Activated naive CD4-positive, alpha-beta T cell treated with anti-CD3 and anti-CD28 coated beads, Interleukin-2, amount 50 U/mL, for 72 hours (primary cell): ENCODE results near the gene PIK3C3. TPM values are rescaled to one million over a fixed set of nuclear protein-coding genes. Genes with fewer than 3 reads are reported as not detected.
"Not testable (repeated sequence)": the region's sequence is repeated elsewhere in the genome, so short reads cannot be mapped to it uniquely, and the experiment has no call there.

Experiments
- ATAC-seq, 2 donors: fragments of 150-1000 bp; cut with Tn5 transposase; 2 replicates each; pipeline ENCODE4 v1.10.0; 2021; ENCODE audit warnings: mild to moderate bottlenecking in 2 of 2, moderate library complexity in 2 of 2
- DNase-seq, 2 donors: peaks; one replicate each; pipeline ENCODE4 v3.0.0; 2021 to 2022; ENCODE audit warnings: low spot score in 2 of 2
- H3K27ac Mint-ChIP-seq, 2 donors: one replicate each; pipeline ENCODE4 v1.8.0; 2022; ENCODE audit warnings: mild to moderate bottlenecking in 2 of 2, mixed read lengths in 2 of 2
- H3K36me3 Mint-ChIP-seq, 2 donors: one replicate each; pipeline ENCODE4 v1.8.0; 2022; ENCODE audit warnings: mixed read lengths in 2 of 2
- H3K9me3 Mint-ChIP-seq, 2 donors: one replicate each; pipeline ENCODE4 v1.8.0; 2022; ENCODE audit warnings: mixed read lengths in 2 of 2
- total RNA-seq, 2 donors: library from RNA; stranded (reverse); gene quantifications; one replicate each; pipeline ENCODE4 v1.2.3, GENCODE V29; 2022

The PIK3C3 gene
- total RNA-seq, 2 donors from 2014 or later = 56.4 to 72.9 TPM

- Mint-ChIP-seq H3K27ac (no peak overlapping the region), H3K36me3 (peaks cover 5 to 27% of the 10 kb centered on the region in 2 donors), H3K9me3 (no peaks in the 10 kb centered on the region)
- DNase-seq (no peak), ATAC-seq (no peak)
Measured at GRCh38 chr18:42032447-42032846, 77.4 kb downstream of the PIK3C3 start.

- DNase-seq (no peak), ATAC-seq (no peak)
- Mint-ChIP-seq H3K27ac (no peak overlapping the region), H3K36me3 (peaks cover 5 to 27% of the 10 kb centered on the region in 2 donors), H3K9me3 (no peaks in the 10 kb centered on the region)
Measured at GRCh38 chr18:42033137-42033810, 78.2 kb downstream of the PIK3C3 start.

- Mint-ChIP-seq H3K36me3 (peaks cover 10 to 16% of the 10 kb centered on the region in 2 donors), H3K9me3 (no peaks in the 10 kb centered on the region), H3K27ac (no peak overlapping the region)
- ATAC-seq = no peak
- DNase-seq = no peak
Measured at GRCh38 chr18:42038936-42039335, 83.9 kb downstream of the PIK3C3 start.

- no peak for ATAC-seq
- Mint-ChIP-seq H3K36me3 (peaks cover 10 to 16% of the 10 kb centered on the region in 2 donors), H3K9me3 (no peaks in the 10 kb centered on the region), H3K27ac (no peak overlapping the region)
- DNase-seq = no peak
Measured at GRCh38 chr18:42039396-42039795, 84.4 kb downstream of the PIK3C3 start.

GRCh38 chr18:42041793-42042192, 86.8 kb downstream of the PIK3C3 start:
- no peak overlapping the region for H3K27ac Mint-ChIP-seq
- H3K9me3 Mint-ChIP-seq = no peaks in the 10 kb centered on the region
- DNase-seq (no peak), ATAC-seq (no peak)
- peaks cover 14 to 16% of the 10 kb centered on the region in 2 donors for H3K36me3 Mint-ChIP-seq

- H3K27ac Mint-ChIP-seq = no peak overlapping the region
- H3K9me3 Mint-ChIP-seq = no peaks in the 10 kb centered on the region
- peaks cover 4 to 7% of the 10 kb centered on the region in 2 donors for H3K36me3 Mint-ChIP-seq
- DNase-seq = no peak
- ATAC-seq = no peak
Measured at GRCh38 chr18:42045346-42045745, 90.3 kb downstream of the PIK3C3 start.

- no peak for DNase-seq
- ATAC-seq = no peak
- H3K36me3 Mint-ChIP-seq = peaks cover 4 to 7% of the 10 kb centered on the region in 2 donors
- no peaks in the 10 kb centered on the region for H3K9me3 Mint-ChIP-seq
- H3K27ac Mint-ChIP-seq = no peak overlapping the region
Measured at GRCh38 chr18:42047721-42048120, 92.7 kb downstream of the PIK3C3 start.

- DNase-seq = no peak
- Mint-ChIP-seq H3K9me3 (no peaks in the 10 kb centered on the region), H3K27ac (no peak overlapping the region), H3K36me3 (peaks cover 4 to 6% of the 10 kb centered on the region in 2 donors)
- no peak for ATAC-seq
Measured at GRCh38 chr18:42048158-42048557, 93.1 kb downstream of the PIK3C3 start.

GRCh38 chr18:42049536-42049935, 94.5 kb downstream of the PIK3C3 start:
- not testable (repeated sequence) for H3K27ac Mint-ChIP-seq, H3K9me3 Mint-ChIP-seq, H3K36me3 Mint-ChIP-seq, ATAC-seq, DNase-seq

- no peaks in the 10 kb centered on the region for H3K9me3 Mint-ChIP-seq
- H3K27ac Mint-ChIP-seq = no peak overlapping the region
- no peak for DNase-seq
- no peak for ATAC-seq
- no peaks in the 10 kb centered on the region for H3K36me3 Mint-ChIP-seq
Measured at GRCh38 chr18:42051411-42051810, 96.4 kb downstream of the PIK3C3 start.

GRCh38 chr18:42052122-42052708, 97.2 kb downstream of the PIK3C3 start:
- DNase-seq (no peak), ATAC-seq (no peak)
- Mint-ChIP-seq H3K36me3 (no peaks in the 10 kb centered on the region), H3K27ac (no peak overlapping the region), H3K9me3 (no peaks in the 10 kb centered on the region)

- H3K9me3 Mint-ChIP-seq = no peaks in the 10 kb centered on the region
- peak in 1 of 2 donors; percentile 64 for DNase-seq
- no peaks in the 10 kb centered on the region for H3K36me3 Mint-ChIP-seq
- ATAC-seq = peak; percentile 48 to 64
- H3K27ac Mint-ChIP-seq = no peak overlapping the region
Measured at GRCh38 chr18:42053188-42053781, 98.3 kb downstream of the PIK3C3 start.

- no peak for DNase-seq
- Mint-ChIP-seq H3K9me3 (no peaks in the 10 kb centered on the region), H3K36me3 (peaks cover 11 to 22% of the 10 kb centered on the region in 2 donors), H3K27ac (no peak overlapping the region)
- ATAC-seq = no peak
Measured at GRCh38 chr18:42064109-42064508, 109.1 kb downstream of the PIK3C3 start.

GRCh38 chr18:42067518-42067917, 112.5 kb downstream of the PIK3C3 start:
- H3K36me3 Mint-ChIP-seq = peaks cover 12 to 18% of the 10 kb centered on the region in 2 donors
- ATAC-seq (peak in 1 of 2 donors; percentile 63), DNase-seq (no peak)
- no peaks in the 10 kb centered on the region for H3K9me3 Mint-ChIP-seq
- no peak overlapping the region for H3K27ac Mint-ChIP-seq

- ATAC-seq (no peak), DNase-seq (no peak)
- peaks cover 17 to 18% of the 10 kb centered on the region in 2 donors for H3K36me3 Mint-ChIP-seq
- no peak overlapping the region for H3K27ac Mint-ChIP-seq
- H3K9me3 Mint-ChIP-seq = no peaks in the 10 kb centered on the region
Measured at GRCh38 chr18:42068030-42068429, 113.0 kb downstream of the PIK3C3 start.

- Mint-ChIP-seq H3K9me3 (no peaks in the 10 kb centered on the region), H3K27ac (no peak overlapping the region), H3K36me3 (peaks cover 18 to 23% of the 10 kb centered on the region in 2 donors)
- ATAC-seq (no peak), DNase-seq (no peak)
Measured at GRCh38 chr18:42069036-42069435, 114.0 kb downstream of the PIK3C3 start.

- H3K27ac Mint-ChIP-seq = no peak overlapping the region
- no peak for ATAC-seq
- DNase-seq = no peak
Measured at GRCh38 chr18:42072407-42072806, 117.4 kb downstream of the PIK3C3 start.

GRCh38 chr18:42074704-42075103, 119.7 kb downstream of the PIK3C3 start:
- DNase-seq (no peak), ATAC-seq (no peak)
- Mint-ChIP-seq H3K9me3 (no peaks in the 10 kb centered on the region), H3K36me3 (peaks cover 19 to 32% of the 10 kb centered on the region in 2 donors), H3K27ac (no peak overlapping the region)

More at GRCh38 chr18:42072407-42072806, 117.4 kb downstream of the PIK3C3 start:
- no peaks in the 10 kb centered on the region for H3K9me3 Mint-ChIP-seq
- H3K36me3 Mint-ChIP-seq = peaks cover 12 to 22% of the 10 kb centered on the region in 2 donors
